Loucy (cell line): Measurements from ENCODE around the gene FAIM.
A peak's percentile ranks its signal among the peaks of the same experiment; 100 is the strongest.

Source experiments
- H2AFZ ChIP-seq: fragments of 200-600 bp; sonication (generic); 2 replicates; pipeline ENCODE4 v1.6.0; 2016; ENCODE audit warnings: antibody characterized with exemption, mild to moderate bottlenecking, low read length, moderate library complexity
- H3F3A ChIP-seq: fragments of 200-600 bp; 2 replicates; pipeline ENCODE4 v1.6.0; 2016; ENCODE audit warnings: antibody characterized with exemption, low read depth, mild to moderate bottlenecking
- H3K27me3 ChIP-seq: fragments of 200-600 bp; sonication (generic); 2 replicates; pipeline ENCODE4 v1.6.1; 2014; ENCODE audit warnings: low read length, mild to moderate bottlenecking; ENCODE audit not compliant: insufficient read depth, poor library complexity, severe bottlenecking
- H3K36me3 ChIP-seq: fragments of 200-600 bp; sonication (generic); 2 replicates; pipeline ENCODE4 v1.6.1; 2016; ENCODE audit warnings: low read length; ENCODE audit not compliant: insufficient read depth
- H3K4me1 ChIP-seq: fragments of 200-600 bp; sonication (generic); 2 replicates; pipeline ENCODE4 v1.5.1; 2014; ENCODE audit warnings: low read length, mild to moderate bottlenecking; ENCODE audit not compliant: insufficient read depth, poor library complexity, severe bottlenecking
- H3K4me2 ChIP-seq: fragments of 200-600 bp; sonication (generic); 2 replicates; pipeline ENCODE4 v1.6.0; 2014; ENCODE audit warnings: antibody characterized with exemption, low read length, low read depth, mild to moderate bottlenecking; ENCODE audit not compliant: poor library complexity, severe bottlenecking
- H3K4me3 ChIP-seq: fragments of 200-600 bp; sonication (generic); 2 replicates; pipeline ENCODE4 v1.5.1; 2014; ENCODE audit warnings: low read length, mild to moderate bottlenecking, mixed read lengths; ENCODE audit not compliant: poor library complexity, severe bottlenecking
- H3K79me2 ChIP-seq: fragments of 200-600 bp; sonication (generic); 2 replicates; pipeline ENCODE4 v1.6.1; 2014; ENCODE audit warnings: low read length; ENCODE audit not compliant: insufficient read depth
- H3K9ac ChIP-seq: fragments of 200-600 bp; sonication (generic); 2 replicates; pipeline ENCODE4 v1.6.0; 2014; ENCODE audit warnings: mild to moderate bottlenecking, low read depth, low read length, moderate library complexity; ENCODE audit not compliant: poor library complexity, severe bottlenecking
- H3K9me2 ChIP-seq: fragments of 200-600 bp; sonication (generic); replicated peaks from 2 replicates; pipeline ENCODE4 v1.6.1; 2016; ENCODE audit warnings: low read depth, low read length, mixed read lengths
- H3K9me3 ChIP-seq: fragments of 200-600 bp; sonication (generic); 2 replicates; pipeline ENCODE4 v1.6.1; 2014; ENCODE audit warnings: mild to moderate bottlenecking, antibody characterized with exemption, low read length, low read depth; ENCODE audit not compliant: insufficient read depth
- H4K20me1 ChIP-seq: fragments of 200-600 bp; sonication (generic); 2 replicates; pipeline ENCODE4 v1.6.0; 2014; ENCODE audit warnings: antibody characterized with exemption, low read length, mild to moderate bottlenecking; ENCODE audit not compliant: insufficient read depth, poor library complexity, severe bottlenecking
- EZH2phosphoT487 ChIP-seq: fragments of 200-600 bp; IDR thresholded peaks from 2 replicates; pipeline ENCODE4 v1.6.1; 2018; ENCODE audit warnings: antibody characterized with exemption, mild to moderate bottlenecking, moderate library complexity, borderline replicate concordance
- TF ChIP-seq, protein P1 (sequence below): fragments of 200-600 bp; sonication (generic); conservative IDR thresholded peaks from 2 replicates; pipeline ENCODE4 v1.5.1; 2014; ENCODE audit warnings: mild to moderate bottlenecking, antibody characterized with exemption, low read length

The FAIM gene

DNA sequence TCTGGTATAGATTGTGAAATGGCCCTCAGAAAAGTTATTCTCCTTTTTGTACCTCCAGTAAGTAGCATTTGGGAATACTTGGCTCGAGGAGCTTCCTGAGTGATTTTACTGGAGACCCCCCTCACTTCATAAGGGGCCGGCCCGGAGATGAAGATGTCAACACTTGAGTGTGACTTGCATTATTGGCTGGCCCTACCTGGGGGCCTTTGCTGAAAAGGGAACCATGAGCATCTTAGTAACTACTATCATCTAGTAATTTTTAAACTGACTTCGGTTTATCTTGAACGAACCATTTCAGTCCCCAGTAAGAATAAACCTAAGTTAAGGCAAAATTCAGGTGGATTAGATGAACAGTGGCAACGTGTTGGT is 1.3 kb downstream of the FAIM start:
- H3K9me3 ChIP-seq: no peaks in the 10 kb centered on the region
- H3K36me3 ChIP-seq: no peaks in the 10 kb centered on the region
- no peaks in the 10 kb centered on the region for H3F3A ChIP-seq
- H2AFZ ChIP-seq: peak overlapping the region; percentile 95
- peak overlapping the region; percentile 87 for H3K4me3 ChIP-seq
- H3K4me1 ChIP-seq: peaks cover 40% of the 10 kb centered on the region
- H3K4me2 ChIP-seq: peak overlapping the region; percentile 92
- H3K9me2 ChIP-seq: no peaks in the 10 kb centered on the region
- peak overlapping the region; percentile 90 for H3K9ac ChIP-seq
- H3K27me3 ChIP-seq: no peaks in the 10 kb centered on the region
- peaks cover 58% of the 10 kb centered on the region for H3K79me2 ChIP-seq
- TF ChIP-seq, protein P1, sequence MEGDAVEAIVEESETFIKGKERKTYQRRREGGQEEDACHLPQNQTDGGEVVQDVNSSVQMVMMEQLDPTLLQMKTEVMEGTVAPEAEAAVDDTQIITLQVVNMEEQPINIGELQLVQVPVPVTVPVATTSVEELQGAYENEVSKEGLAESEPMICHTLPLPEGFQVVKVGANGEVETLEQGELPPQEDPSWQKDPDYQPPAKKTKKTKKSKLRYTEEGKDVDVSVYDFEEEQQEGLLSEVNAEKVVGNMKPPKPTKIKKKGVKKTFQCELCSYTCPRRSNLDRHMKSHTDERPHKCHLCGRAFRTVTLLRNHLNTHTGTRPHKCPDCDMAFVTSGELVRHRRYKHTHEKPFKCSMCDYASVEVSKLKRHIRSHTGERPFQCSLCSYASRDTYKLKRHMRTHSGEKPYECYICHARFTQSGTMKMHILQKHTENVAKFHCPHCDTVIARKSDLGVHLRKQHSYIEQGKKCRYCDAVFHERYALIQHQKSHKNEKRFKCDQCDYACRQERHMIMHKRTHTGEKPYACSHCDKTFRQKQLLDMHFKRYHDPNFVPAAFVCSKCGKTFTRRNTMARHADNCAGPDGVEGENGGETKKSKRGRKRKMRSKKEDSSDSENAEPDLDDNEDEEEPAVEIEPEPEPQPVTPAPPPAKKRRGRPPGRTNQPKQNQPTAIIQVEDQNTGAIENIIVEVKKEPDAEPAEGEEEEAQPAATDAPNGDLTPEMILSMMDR: no peak
- no peak for TF ChIP-seq EZH2phosphoT487
- H4K20me1 ChIP-seq: peaks cover 10% of the 10 kb centered on the region

GRCh38 chr3:138615462-138615861 is 6.9 kb downstream of the FAIM start:
- H3K27me3 ChIP-seq: no peaks in the 10 kb centered on the region
- H4K20me1 ChIP-seq: peaks cover 22% of the 10 kb centered on the region
- peaks cover 83% of the 10 kb centered on the region for H3K79me2 ChIP-seq
- TF ChIP-seq, protein P1: no peak
- TF ChIP-seq EZH2phosphoT487: no peak
- H3K9me2 ChIP-seq: no peaks in the 10 kb centered on the region
- H3K9me3 ChIP-seq: no peaks in the 10 kb centered on the region
- H3K9ac ChIP-seq: peak overlapping the region; percentile 35
- H3K4me2 ChIP-seq: peak overlapping the region; percentile 66
- H3F3A ChIP-seq: peaks cover 3% of the 10 kb centered on the region; the same call in 1 of the 2 replicates
- peaks cover 54% of the 10 kb centered on the region for H3K4me1 ChIP-seq
- peak overlapping the region; percentile 50 for H3K4me3 ChIP-seq
- H3K36me3 ChIP-seq: no peaks in the 10 kb centered on the region
- no peak overlapping the region for H2AFZ ChIP-seq

DNA sequence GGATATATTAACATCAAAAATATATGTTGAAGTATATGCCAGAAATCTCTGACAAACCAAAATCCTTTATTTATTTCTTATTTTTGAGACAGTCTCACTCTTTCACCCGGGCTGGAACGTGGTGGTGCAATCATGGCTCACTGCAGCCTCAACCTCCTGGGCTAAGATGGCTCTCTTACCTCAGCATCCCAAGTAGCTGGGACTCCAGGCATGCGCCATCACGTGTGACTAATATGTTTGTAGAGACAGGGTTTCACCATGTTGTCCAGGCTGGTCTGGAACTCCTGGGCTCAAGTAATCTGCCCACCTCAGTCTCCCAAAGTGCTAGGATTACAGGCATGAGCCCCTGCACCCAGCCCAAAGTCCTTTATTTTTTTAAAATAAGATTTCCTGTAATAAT is 11.9 kb downstream of the FAIM start:
- Histone ChIP-seq H2AFZ (no peak overlapping the region), H4K20me1 (peaks cover 15% of the 10 kb centered on the region), H3F3A (peaks cover 3% of the 10 kb centered on the region; the same call in 1 of the 2 replicates), H3K36me3 (peaks cover 14% of the 10 kb centered on the region; the same call in 1 of the 2 replicates), H3K9me3 (no peaks in the 10 kb centered on the region), H3K4me1 (peaks cover 25% of the 10 kb centered on the region), H3K4me2 (no peak overlapping the region), H3K27me3 (no peaks in the 10 kb centered on the region), H3K9me2 (no peaks in the 10 kb centered on the region), H3K4me3 (no peak overlapping the region), H3K9ac (no peak overlapping the region), H3K79me2 (peaks cover 35% of the 10 kb centered on the region)
- TF ChIP-seq, protein P1: no peak
- no peak for TF ChIP-seq EZH2phosphoT487
